HEK293 (cell line): ENCODE data around the gene PGPEP1.

Experiments
- GLIS2 ChIP-seq: fragments of 450-650 bp; formaldehyde crosslinking; IDR thresholded peaks from 2 replicates; pipeline ENCODE4 v1.5.1; 2016; ENCODE audit warnings: missing biosample characterization, missing genetic modification characterization
- SCRT2 ChIP-seq: fragments of 450-650 bp; formaldehyde crosslinking; IDR thresholded peaks from 2 replicates; pipeline ENCODE4 v1.5.1; 2016; ENCODE audit warnings: missing biosample characterization, missing genetic modification characterization
- SP3 ChIP-seq: fragments of 450-650 bp; formaldehyde crosslinking; IDR thresholded peaks from 2 replicates; pipeline ENCODE4 v1.5.1; 2016; ENCODE audit warnings: missing biosample characterization, missing genetic modification characterization
- SP7 ChIP-seq: fragments of 450-650 bp; formaldehyde crosslinking; IDR thresholded peaks from 2 replicates; pipeline ENCODE4 v1.5.1; 2016; ENCODE audit warnings: missing biosample characterization, missing genetic modification characterization
- TRIM28 ChIP-seq: IDR thresholded peaks from 2 replicates; pipeline ENCODE4 v1.6.1; 2011; ENCODE audit warnings: low read length, control low read depth, borderline replicate concordance
- WT1 ChIP-seq: fragments of 450-650 bp; formaldehyde crosslinking; IDR thresholded peaks from 2 replicates; pipeline ENCODE4 v1.5.1; 2016; ENCODE audit warnings: missing biosample characterization, missing genetic modification characterization
- ZBTB17 ChIP-seq: fragments of 450-650 bp; formaldehyde crosslinking; IDR thresholded peaks from 2 replicates; pipeline ENCODE4 v1.5.1; 2016; ENCODE audit warnings: missing biosample characterization, missing genetic modification characterization
- ZEB2 ChIP-seq: fragments of 450-650 bp; formaldehyde crosslinking; IDR thresholded peaks from 2 replicates; pipeline ENCODE4 v1.5.1; 2016; ENCODE audit warnings: missing biosample characterization, missing genetic modification characterization
- ZIC2 ChIP-seq: fragments of 450-650 bp; formaldehyde crosslinking; IDR thresholded peaks from 2 replicates; pipeline ENCODE4 v1.5.1; 2016; ENCODE audit warnings: missing biosample characterization, missing genetic modification characterization
- ZNF133 ChIP-seq: fragments of 450-650 bp; formaldehyde crosslinking; IDR thresholded peaks from 2 replicates; pipeline ENCODE4 v1.5.1; 2016; ENCODE audit warnings: missing biosample characterization, missing genetic modification characterization
- ZNF140 ChIP-seq: fragments of 450-650 bp; formaldehyde crosslinking; IDR thresholded peaks from 2 replicates; pipeline ENCODE4 v1.5.1; 2016; ENCODE audit warnings: missing biosample characterization, missing genetic modification characterization
- ZNF16 ChIP-seq: fragments of 450-650 bp; formaldehyde crosslinking; IDR thresholded peaks from 2 replicates; pipeline ENCODE4 v1.5.1; 2016; ENCODE audit warnings: low read depth, missing biosample characterization, missing genetic modification characterization
- ZNF324 ChIP-seq: fragments of 450-650 bp; formaldehyde crosslinking; IDR thresholded peaks from 2 replicates; pipeline ENCODE4 v1.5.1; 2016; ENCODE audit warnings: missing biosample characterization, missing genetic modification characterization
- ZNF335 ChIP-seq: fragments of 450-650 bp; formaldehyde crosslinking; conservative IDR thresholded peaks from 2 replicates; pipeline ENCODE4 v1.5.1; 2016; ENCODE audit warnings: missing biosample characterization, missing genetic modification characterization
- ZNF341 ChIP-seq: fragments of 450-650 bp; formaldehyde crosslinking; IDR thresholded peaks from 2 replicates; pipeline ENCODE4; 2016; ENCODE audit warnings: low read depth, missing biosample characterization, missing genetic modification characterization
- ZNF366 ChIP-seq: fragments of 450-650 bp; formaldehyde crosslinking; conservative IDR thresholded peaks from 2 replicates; pipeline ENCODE4 v1.5.1; 2016; ENCODE audit warnings: missing biosample characterization, missing genetic modification characterization
- ZNF426 ChIP-seq: fragments of 450-650 bp; formaldehyde crosslinking; IDR thresholded peaks from 2 replicates; pipeline ENCODE4 v1.5.1; 2017; ENCODE audit warnings: missing biosample characterization, missing genetic modification characterization, mild to moderate bottlenecking, inconsistent platforms, moderate library complexity
- ZNF596 ChIP-seq: fragments of 450-650 bp; IDR thresholded peaks from 2 replicates; pipeline ENCODE4 v1.5.0; 2018; ENCODE audit warnings: missing biosample characterization, mild to moderate bottlenecking, missing genetic modification characterization, moderate library complexity
- ZNF629 ChIP-seq: fragments of 450-650 bp; formaldehyde crosslinking; IDR thresholded peaks from 2 replicates; pipeline ENCODE4 v1.5.1; 2017; ENCODE audit warnings: missing biosample characterization, missing genetic modification characterization
- ZNF658 ChIP-seq: fragments of 450-650 bp; formaldehyde crosslinking; IDR thresholded peaks from 2 replicates; pipeline ENCODE4; 2016; ENCODE audit warnings: missing biosample characterization, missing genetic modification characterization
- ZNF747 ChIP-seq: fragments of 450-650 bp; formaldehyde crosslinking; IDR thresholded peaks from 2 replicates; pipeline ENCODE4 v1.5.1; 2016; ENCODE audit warnings: missing biosample characterization, missing genetic modification characterization
- ZNF76 ChIP-seq: fragments of 450-650 bp; formaldehyde crosslinking; IDR thresholded peaks from 2 replicates; pipeline ENCODE4; 2016; ENCODE audit warnings: low read depth, missing biosample characterization, missing genetic modification characterization, borderline replicate concordance
- TF ChIP-seq, protein P1 (sequence below): fragments of 450-650 bp; formaldehyde crosslinking; conservative IDR thresholded peaks from 2 replicates; pipeline ENCODE4 v1.5.1; 2016; ENCODE audit warnings: low read depth, missing biosample characterization, missing genetic modification characterization
- TF ChIP-seq, protein P2 (sequence below): fragments of 450-650 bp; formaldehyde crosslinking; IDR thresholded peaks from 2 replicates; pipeline ENCODE4 v1.5.1; 2017; ENCODE audit warnings: missing biosample characterization, missing genetic modification characterization
- TF ChIP-seq, protein P3 (sequence below): fragments of 450-650 bp; formaldehyde crosslinking; IDR thresholded peaks from 2 replicates; pipeline ENCODE4 v1.5.1; 2016; ENCODE audit warnings: missing biosample characterization, missing genetic modification characterization
- TF ChIP-seq, protein P4 (sequence below): fragments of 450-650 bp; formaldehyde crosslinking; IDR thresholded peaks from 2 replicates; pipeline ENCODE4 v1.5.1; 2016; ENCODE audit warnings: missing biosample characterization, missing genetic modification characterization
- TF ChIP-seq, protein P5 (sequence below): fragments of 450-650 bp; formaldehyde crosslinking; IDR thresholded peaks from 2 replicates; pipeline ENCODE4 v1.5.1; 2016; ENCODE audit warnings: missing biosample characterization, missing genetic modification characterization

PGPEP1 gene

DNA sequence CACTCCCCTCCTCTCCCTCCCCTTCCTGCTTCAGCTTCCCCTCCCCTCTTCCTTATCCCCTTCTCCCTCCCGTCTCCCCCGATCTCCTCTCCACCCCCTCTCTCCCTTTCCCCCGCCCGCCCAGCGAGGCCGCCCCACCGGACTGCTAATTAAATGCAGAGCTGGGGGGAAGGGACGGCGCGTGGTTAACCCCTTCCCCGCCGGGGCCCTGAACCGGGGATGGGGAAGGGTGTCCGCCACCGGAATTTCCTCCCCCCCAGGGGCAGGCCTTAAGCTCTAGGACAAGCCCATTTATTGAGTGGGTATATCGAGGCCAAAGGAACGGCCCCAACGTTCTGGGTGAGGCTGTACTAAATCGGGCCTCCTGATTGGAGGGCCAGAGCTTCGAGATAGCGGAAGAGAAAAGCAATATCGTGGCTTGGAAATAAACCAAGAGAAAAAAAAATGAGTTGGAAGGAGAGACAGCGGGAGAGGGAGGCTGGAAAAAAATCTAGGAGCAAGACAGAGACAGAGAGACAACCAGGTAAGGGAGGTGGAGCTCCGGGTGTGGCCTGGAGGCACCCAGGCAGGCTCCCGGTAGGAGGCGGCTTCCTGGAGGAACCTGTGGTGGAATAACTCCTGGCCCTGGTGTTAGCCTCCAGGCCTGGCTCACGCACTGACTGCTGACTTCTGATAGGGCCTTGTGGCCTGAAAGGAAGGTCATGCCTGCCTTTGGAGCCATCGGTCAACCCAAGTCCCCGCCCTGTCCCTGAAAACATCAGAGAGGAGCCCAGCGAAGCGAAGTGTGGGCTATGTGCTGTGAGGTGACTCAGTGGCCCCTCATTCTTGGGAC is 47.4 kb upstream of the PGPEP1 start (continued):
- TF ChIP-seq, protein P1, sequence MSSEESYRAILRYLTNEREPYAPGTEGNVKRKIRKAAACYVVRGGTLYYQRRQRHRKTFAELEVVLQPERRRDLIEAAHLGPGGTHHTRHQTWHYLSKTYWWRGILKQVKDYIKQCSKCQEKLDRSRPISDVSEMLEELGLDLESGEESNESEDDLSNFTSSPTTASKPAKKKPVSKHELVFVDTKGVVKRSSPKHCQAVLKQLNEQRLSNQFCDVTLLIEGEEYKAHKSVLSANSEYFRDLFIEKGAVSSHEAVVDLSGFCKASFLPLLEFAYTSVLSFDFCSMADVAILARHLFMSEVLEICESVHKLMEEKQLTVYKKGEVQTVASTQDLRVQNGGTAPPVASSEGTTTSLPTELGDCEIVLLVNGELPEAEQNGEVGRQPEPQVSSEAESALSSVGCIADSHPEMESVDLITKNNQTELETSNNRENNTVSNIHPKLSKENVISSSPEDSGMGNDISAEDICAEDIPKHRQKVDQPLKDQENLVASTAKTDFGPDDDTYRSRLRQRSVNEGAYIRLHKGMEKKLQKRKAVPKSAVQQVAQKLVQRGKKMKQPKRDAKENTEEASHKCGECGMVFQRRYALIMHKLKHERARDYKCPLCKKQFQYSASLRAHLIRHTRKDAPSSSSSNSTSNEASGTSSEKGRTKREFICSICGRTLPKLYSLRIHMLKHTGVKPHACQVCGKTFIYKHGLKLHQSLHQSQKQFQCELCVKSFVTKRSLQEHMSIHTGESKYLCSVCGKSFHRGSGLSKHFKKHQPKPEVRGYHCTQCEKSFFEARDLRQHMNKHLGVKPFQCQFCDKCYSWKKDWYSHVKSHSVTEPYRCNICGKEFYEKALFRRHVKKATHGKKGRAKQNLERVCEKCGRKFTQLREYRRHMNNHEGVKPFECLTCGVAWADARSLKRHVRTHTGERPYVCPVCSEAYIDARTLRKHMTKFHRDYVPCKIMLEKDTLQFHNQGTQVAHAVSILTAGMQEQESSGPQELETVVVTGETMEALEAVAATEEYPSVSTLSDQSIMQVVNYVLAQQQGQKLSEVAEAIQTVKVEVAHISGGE: peak; percentile 29; the same call in 1 of the 2 replicates
- no peak for TF ChIP-seq TRIM28
- TF ChIP-seq, protein P2, sequence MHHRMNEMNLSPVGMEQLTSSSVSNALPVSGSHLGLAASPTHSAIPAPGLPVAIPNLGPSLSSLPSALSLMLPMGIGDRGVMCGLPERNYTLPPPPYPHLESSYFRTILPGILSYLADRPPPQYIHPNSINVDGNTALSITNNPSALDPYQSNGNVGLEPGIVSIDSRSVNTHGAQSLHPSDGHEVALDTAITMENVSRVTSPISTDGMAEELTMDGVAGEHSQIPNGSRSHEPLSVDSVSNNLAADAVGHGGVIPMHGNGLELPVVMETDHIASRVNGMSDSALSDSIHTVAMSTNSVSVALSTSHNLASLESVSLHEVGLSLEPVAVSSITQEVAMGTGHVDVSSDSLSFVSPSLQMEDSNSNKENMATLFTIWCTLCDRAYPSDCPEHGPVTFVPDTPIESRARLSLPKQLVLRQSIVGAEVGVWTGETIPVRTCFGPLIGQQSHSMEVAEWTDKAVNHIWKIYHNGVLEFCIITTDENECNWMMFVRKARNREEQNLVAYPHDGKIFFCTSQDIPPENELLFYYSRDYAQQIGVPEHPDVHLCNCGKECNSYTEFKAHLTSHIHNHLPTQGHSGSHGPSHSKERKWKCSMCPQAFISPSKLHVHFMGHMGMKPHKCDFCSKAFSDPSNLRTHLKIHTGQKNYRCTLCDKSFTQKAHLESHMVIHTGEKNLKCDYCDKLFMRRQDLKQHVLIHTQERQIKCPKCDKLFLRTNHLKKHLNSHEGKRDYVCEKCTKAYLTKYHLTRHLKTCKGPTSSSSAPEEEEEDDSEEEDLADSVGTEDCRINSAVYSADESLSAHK (tag by site-specific recombination): 0 out of 2 replicates have a peak, but pooled peaks have one; percentile 22
- no peak for TF ChIP-seq ZNF629 (tag by site-specific recombination)
- TF ChIP-seq ZNF658: no peak
- TF ChIP-seq, protein P3, sequence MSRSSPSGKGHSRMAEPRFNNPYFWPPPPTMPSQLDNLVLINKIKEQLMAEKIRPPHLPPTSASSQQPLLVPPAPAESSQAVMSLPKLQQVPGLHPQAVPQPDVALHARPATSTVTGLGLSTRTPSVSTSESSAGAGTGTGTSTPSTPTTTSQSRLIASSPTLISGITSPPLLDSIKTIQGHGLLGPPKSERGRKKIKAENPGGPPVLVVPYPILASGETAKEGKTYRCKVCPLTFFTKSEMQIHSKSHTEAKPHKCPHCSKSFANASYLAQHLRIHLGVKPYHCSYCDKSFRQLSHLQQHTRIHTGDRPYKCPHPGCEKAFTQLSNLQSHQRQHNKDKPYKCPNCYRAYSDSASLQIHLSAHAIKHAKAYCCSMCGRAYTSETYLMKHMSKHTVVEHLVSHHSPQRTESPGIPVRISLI: no peak
- peak; percentile 73 for TF ChIP-seq SP3
- TF ChIP-seq ZNF76: no peak
- TF ChIP-seq ZNF133 (tag by site-specific recombination): no peak
- TF ChIP-seq SP7 (tag by site-specific recombination): peak; percentile 50; the same call in 1 of the 2 replicates
- no peak; the same call in 1 of the 2 replicates for TF ChIP-seq ZNF341
- peak; percentile 26; the same call in 1 of the 2 replicates for TF ChIP-seq ZEB2 (tag by site-specific recombination)
- peak; percentile 37; the same call in 1 of the 2 replicates for TF ChIP-seq ZNF335
- TF ChIP-seq ZNF747: no peak
- TF ChIP-seq, protein P4, sequence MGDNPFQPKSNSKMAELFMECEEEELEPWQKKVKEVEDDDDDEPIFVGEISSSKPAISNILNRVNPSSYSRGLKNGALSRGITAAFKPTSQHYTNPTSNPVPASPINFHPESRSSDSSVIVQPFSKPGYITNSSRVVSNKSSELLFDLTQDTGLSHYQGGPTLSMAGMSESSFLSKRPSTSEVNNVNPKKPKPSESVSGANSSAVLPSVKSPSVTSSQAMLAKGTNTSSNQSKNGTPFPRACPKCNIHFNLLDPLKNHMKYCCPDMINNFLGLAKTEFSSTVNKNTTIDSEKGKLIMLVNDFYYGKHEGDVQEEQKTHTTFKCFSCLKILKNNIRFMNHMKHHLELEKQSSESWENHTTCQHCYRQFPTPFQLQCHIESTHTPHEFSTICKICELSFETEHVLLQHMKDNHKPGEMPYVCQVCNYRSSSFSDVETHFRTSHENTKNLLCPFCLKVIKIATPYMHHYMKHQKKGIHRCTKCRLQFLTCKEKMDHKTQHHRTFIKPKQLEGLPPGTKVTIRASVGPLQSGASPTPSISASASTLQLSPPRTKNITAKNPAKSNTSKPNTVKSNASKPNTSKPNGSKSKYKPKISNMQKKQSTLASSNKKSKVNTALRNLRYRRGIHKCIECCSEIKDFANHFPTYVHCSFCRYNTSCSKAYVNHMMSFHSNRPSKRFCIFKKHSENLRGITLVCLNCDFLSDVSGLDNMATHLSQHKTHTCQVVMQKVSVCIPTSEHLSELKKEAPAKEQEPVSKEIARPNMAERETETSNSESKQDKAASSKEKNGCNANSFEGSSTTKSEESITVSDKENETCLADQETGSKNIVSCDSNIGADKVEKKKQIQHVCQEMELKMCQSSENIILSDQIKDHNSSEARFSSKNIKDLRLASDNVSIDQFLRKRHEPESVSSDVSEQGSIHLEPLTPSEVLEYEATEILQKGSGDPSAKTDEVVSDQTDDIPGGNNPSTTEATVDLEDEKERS (tag by site-specific recombination): 0 out of 2 replicates have a peak, but pooled peaks have one; percentile 11
- no peak for TF ChIP-seq ZNF16 (tag by site-specific recombination)
- TF ChIP-seq, protein P5, sequence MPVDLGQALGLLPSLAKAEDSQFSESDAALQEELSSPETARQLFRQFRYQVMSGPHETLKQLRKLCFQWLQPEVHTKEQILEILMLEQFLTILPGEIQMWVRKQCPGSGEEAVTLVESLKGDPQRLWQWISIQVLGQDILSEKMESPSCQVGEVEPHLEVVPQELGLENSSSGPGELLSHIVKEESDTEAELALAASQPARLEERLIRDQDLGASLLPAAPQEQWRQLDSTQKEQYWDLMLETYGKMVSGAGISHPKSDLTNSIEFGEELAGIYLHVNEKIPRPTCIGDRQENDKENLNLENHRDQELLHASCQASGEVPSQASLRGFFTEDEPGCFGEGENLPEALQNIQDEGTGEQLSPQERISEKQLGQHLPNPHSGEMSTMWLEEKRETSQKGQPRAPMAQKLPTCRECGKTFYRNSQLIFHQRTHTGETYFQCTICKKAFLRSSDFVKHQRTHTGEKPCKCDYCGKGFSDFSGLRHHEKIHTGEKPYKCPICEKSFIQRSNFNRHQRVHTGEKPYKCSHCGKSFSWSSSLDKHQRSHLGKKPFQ (tag by site-specific recombination): no peak
- no peak for TF ChIP-seq ZNF140 (tag by site-specific recombination)
- peak; percentile 63 for TF ChIP-seq ZBTB17 (tag by site-specific recombination)
- no peak for TF ChIP-seq ZNF596 (tag by site-specific recombination)
- peak; percentile 45 for TF ChIP-seq ZNF366 (tag by site-specific recombination)
- TF ChIP-seq GLIS2 (tag by site-specific recombination): 0 out of 2 replicates have a peak, but pooled peaks have one; percentile 11
- TF ChIP-seq ZNF426: no peak
- TF ChIP-seq WT1 (tag by site-specific recombination): 0 out of 2 replicates have a peak, but pooled peaks have one; percentile 86
- TF ChIP-seq ZNF324 (tag by site-specific recombination): no peak
- peak; percentile 67 for TF ChIP-seq ZIC2 (tag by site-specific recombination)
- TF ChIP-seq SCRT2: no peak
